GM12878 (cell line): Measurements from ENCODE around the gene MYDGF. TPM values are rescaled to one million over a fixed set of nuclear protein-coding genes. Genes with fewer than 3 reads are reported as not detected.

ENCODE experiments used
- ATAC-seq: fragments of 200-7000 bp; cut with Tn5 transposase; 3 replicates; pipeline ENCODE4 v1.9.1; 2020; ENCODE audit warnings: mild to moderate bottlenecking, moderate library complexity
- BruUV-seq: library from RNA; stranded (reverse); fragments of 400-500 nt; replicated peaks from 2 replicates; lab custom pipeline; 2021; lab: Mats Ljungman, UMichigan
- CTCF ChIA-PET: fragments of 300-600 bp; sonication (Branson Sonifier 250); formaldehyde crosslinking; extraction: SDS; loops from one replicate; lab custom pipeline; 2021; ENCODE audit warnings: inconsistent platforms; lab: Yijun Ruan, JAX
- POLR2A ChIA-PET: fragments of 350-600 bp; formaldehyde crosslinking; extraction: SDS; loops from one replicate; lab custom pipeline; 2021; ENCODE audit warnings: inconsistent platforms; lab: Charles Lee
- RAD21 ChIA-PET: fragments of 300-600 bp; sonication (Branson Sonifier 250); formaldehyde crosslinking; loops from one replicate; lab custom pipeline; 2023; ENCODE audit warnings: antibody characterized with exemption; ENCODE audit not compliant: unreplicated experiment; lab: Charles Lee
- SMC1A ChIA-PET: fragments of 300-600 bp; sonication (Branson Sonifier 250); formaldehyde crosslinking; loops from one replicate; lab custom pipeline; 2023; ENCODE audit not compliant: unreplicated experiment, uncharacterized antibody; lab: Charles Lee
- DNase-seq: peaks from one replicate; pipeline ENCODE4 v3.0.0-alpha.2; 2011; ENCODE audit warnings: low read depth, low spot score
- FAIRE-seq: peaks from 3 replicates; lab custom pipeline; 2011; peaks lifted over from hg19 to GRCh38; lab: Jason Lieb, UNC
- H2AFZ ChIP-seq: 2 replicates; pipeline ENCODE4 v1.6.0; 2011; ENCODE audit warnings: low read depth, low read length, control low read depth; ENCODE audit not compliant: control insufficient read depth
- H3K27ac ChIP-seq: 2 replicates; pipeline ENCODE4 v1.5.1; 2011; ENCODE audit warnings: control low read depth; ENCODE audit not compliant: control insufficient read depth, insufficient read depth
- H3K27me3 ChIP-seq, 2 experiments: replicated peaks in 1 of 2; 2 replicates each; pipeline versions ENCODE4 v1.6.0 to v1.6.1; 2011; ENCODE audit warnings: low read length in 1 of 2; ENCODE audit not compliant: control insufficient read depth in 2 of 2, insufficient read depth in 2 of 2
- H3K36me3 ChIP-seq, 2 experiments: 2 replicates each; pipeline ENCODE4 v1.5.1; 2011; ENCODE audit warnings: low read length in 1 of 2; ENCODE audit not compliant: control insufficient read depth in 2 of 2, insufficient read depth in 2 of 2
- H3K4me1 ChIP-seq: 2 replicates; pipeline ENCODE4 v1.6.1; 2011; ENCODE audit warnings: mild to moderate bottlenecking, low read length, moderate library complexity, mixed read lengths; ENCODE audit not compliant: control insufficient read depth, insufficient read depth
- H3K4me2 ChIP-seq: 2 replicates; pipeline ENCODE4 v1.6.0; 2011; ENCODE audit warnings: control low read depth; ENCODE audit not compliant: control insufficient read depth, insufficient read depth
- H3K4me3 ChIP-seq: fragments of 200-600 bp; sonication (generic); 2 replicates; pipeline ENCODE4 v1.5.1; 2016
- H3K79me2 ChIP-seq: 2 replicates; pipeline ENCODE4 v1.6.0; 2011; ENCODE audit warnings: low read length; ENCODE audit not compliant: control insufficient read depth, insufficient read depth
- H3K9ac ChIP-seq: 2 replicates; pipeline ENCODE4 v1.8.0; 2011; ENCODE audit warnings: low read length, control low read depth, mixed read lengths; ENCODE audit not compliant: control insufficient read depth, insufficient read depth
- H3K9me3 ChIP-seq: replicated peaks from 3 replicates; pipeline ENCODE4 v1.5.1; 2011; ENCODE audit warnings: mild to moderate bottlenecking, low read length; ENCODE audit not compliant: control insufficient read depth, insufficient read depth
- H4K20me1 ChIP-seq: 2 replicates; pipeline ENCODE4 v1.6.0; 2011; ENCODE audit not compliant: control insufficient read depth, insufficient read depth
- ATF7 ChIP-seq: fragments of 450-650 bp; IDR thresholded peaks from 2 replicates; pipeline ENCODE4 v1.6.1; 2016; ENCODE audit warnings: low read depth, mild to moderate bottlenecking
- BMI1 ChIP-seq: fragments of 450-650 bp; IDR thresholded peaks from 2 replicates; pipeline ENCODE4 v1.6.1; 2016; ENCODE audit warnings: mild to moderate bottlenecking, moderate library complexity, borderline replicate concordance
- CHD4 ChIP-seq: fragments of 200-600 bp; sonication (generic); IDR thresholded peaks from 2 replicates; pipeline ENCODE4 v1.6.1; 2016; ENCODE audit warnings: mild to moderate bottlenecking
- FOXM1 ChIP-seq: IDR thresholded peaks from 2 replicates; pipeline ENCODE4 v1.6.1; 2012; ENCODE audit warnings: low read depth, mild to moderate bottlenecking, inconsistent platforms, low read length, moderate library complexity
- MEF2B ChIP-seq: fragments of 450-650 bp; IDR thresholded peaks from 2 replicates; pipeline ENCODE4 v1.6.1; 2018; ENCODE audit warnings: mild to moderate bottlenecking, moderate library complexity; ENCODE audit not compliant: partially characterized antibody, poor library complexity, severe bottlenecking
- MYB ChIP-seq: fragments of 150-350 bp; IDR thresholded peaks from 2 replicates; pipeline ENCODE4 v1.6.1; 2014; ENCODE audit warnings: mild to moderate bottlenecking, low read depth, low read length, borderline replicate concordance
- NFIC ChIP-seq: IDR thresholded peaks from 2 replicates; pipeline ENCODE4 v1.6.1; 2012; ENCODE audit warnings: low read depth, mild to moderate bottlenecking, inconsistent platforms, low read length, moderate library complexity
- NFYA ChIP-seq: IDR thresholded peaks from 2 replicates; pipeline ENCODE4 v1.6.1; 2011; ENCODE audit warnings: low read depth, mild to moderate bottlenecking, low read length, improper control_type of control experiment, borderline replicate concordance
- SP1 ChIP-seq: IDR thresholded peaks from one replicate; pipeline ENCODE4 v1.6.1; 2011; ENCODE audit warnings: low read depth, low read length
- STAT1 ChIP-seq: fragments of 450-650 bp; conservative IDR thresholded peaks from 2 replicates; pipeline ENCODE4 v1.6.1; 2014; ENCODE audit warnings: antibody characterized with exemption, mild to moderate bottlenecking
- STAT3 ChIP-seq: IDR thresholded peaks from 2 replicates; pipeline ENCODE4 v1.6.1; 2011; ENCODE audit warnings: low read depth, low read length, improper control_type of control experiment
- WGBS: methylation state at CpG from one replicate; pipeline ENCODE4 v1.1.6; 2016; ENCODE audit warnings: low lambda C conversion rate; ENCODE audit not compliant: insufficient replicate concordance, insufficient coverage; ENCODE audit errors: missing lambda C conversion rate; 5-methylcytosine and 5-hydroxymethylcytosine counted together
- in situ Hi-C: fragments of 300-500 bp; cut with MboI; formaldehyde crosslinking; loops from 9 replicates; pipeline ENCODE4 v1.14.3; 2018; ENCODE audit warnings: mixed read lengths
- intact Hi-C: fragments of 100-400 bp; cut with micrococcal nuclease; formaldehyde crosslinking; loops from one replicate; pipeline ENCODE4 v1.14.2; 2022; ENCODE audit not compliant: unreplicated experiment
- polyA plus RNA-seq, 11 experiments: library from polyadenylated mRNA; depleted of rRNA in 4 of 11; unstranded in 6 of 11; stranded (reverse) in 5 of 11; fragments of >200 nt; fragmentation: Nextera tagmentation in 4 of 11; fragmentation: Illumina TruSeq in 1 of 11; extraction: Ambion mirVana in 4 of 11; extraction: Trizol in 1 of 11; gene quantifications; 1 replicate in 1 of 11; 2 replicates in 10 of 11; pipeline versions ENCODE4 v1.2.1 to v1.2.3, GENCODE V29; 2011 to 2016; ENCODE audit warnings: inconsistent platforms in 2 of 11, missing spikeins in 2 of 11, low read depth in 1 of 11
- total RNA-seq, 4 experiments: library from RNA; depleted of rRNA in 3 of 4; stranded (reverse); fragments of >200 nt in 3 of 4; fragmentation: Illumina TruSeq in 1 of 4; extraction: Trizol in 1 of 4; gene quantifications; 2 replicates each; pipeline versions ENCODE4 v1.2.1 to v1.2.3, GENCODE V29; 2013 to 2021
- TF ChIP-seq, protein P1 (sequence below): IDR thresholded peaks from 2 replicates; pipeline ENCODE4 v1.6.1; 2011; ENCODE audit warnings: low read depth, low read length, improper control_type of control experiment, borderline replicate concordance
- TF ChIP-seq, protein P2 (sequence below): IDR thresholded peaks from 2 replicates; pipeline ENCODE4 v1.6.1; 2012; ENCODE audit warnings: low read depth, low read length, improper control_type of control experiment

MYDGF gene
- total and polyA plus RNA-seq, 10 of the 15 experiments (the other 5 are each of a cell fraction or from before 2014, with no cell fraction given): 2.3 to 196 (median 57.5) TPM

DNA sequence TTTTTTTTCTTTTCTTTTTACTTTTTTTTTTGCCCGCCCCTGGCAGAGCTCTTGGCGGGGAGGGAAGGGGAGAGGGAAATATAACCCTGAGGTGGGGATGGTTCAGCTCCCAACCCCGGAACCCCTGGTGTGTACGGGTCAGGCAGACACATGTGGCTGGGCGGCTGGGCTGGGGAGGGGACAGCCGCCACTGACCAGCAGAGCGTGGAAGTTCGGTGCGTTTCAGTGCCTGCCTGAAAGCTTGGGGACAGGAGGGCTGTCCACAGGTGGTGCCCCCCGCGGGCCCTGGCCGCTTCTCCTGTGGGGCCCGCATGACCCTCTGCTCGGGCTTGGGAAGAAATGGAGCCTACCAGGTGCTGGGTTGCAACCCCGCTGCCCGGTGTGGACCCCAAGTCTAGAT lies 5.2 kb upstream of the MYDGF start:
- intact Hi-C loops (no loop called here), in situ Hi-C loops (no loop called here)
- H3K4me3 ChIP-seq: no peak overlapping the region
- H3K9me3 ChIP-seq: no peaks in the 10 kb centered on the region
- POLR2A ChIA-PET: no interaction called here
- no peak overlapping the region for H2AFZ ChIP-seq
- CTCF ChIA-PET: no interaction called here
- ATAC-seq (no peak), DNase-seq (no peak), FAIRE-seq (no peak)
- WGBS: 98% methylated on average over 14 of the region's 16 CpGs
- no peaks in the 10 kb centered on the region for H3K79me2 ChIP-seq
- peaks cover 0 to 6% of the 10 kb centered on the region in 2 experiments; a peak in 3 of 4 replicates for H3K36me3 ChIP-seq
- RAD21 ChIA-PET: no interaction called here
- no peak overlapping the region for H3K9ac ChIP-seq
- no peaks in the 10 kb centered on the region for H3K4me1 ChIP-seq
- H3K4me2 ChIP-seq: no peak overlapping the region
- no peaks in the 10 kb centered on the region for H4K20me1 ChIP-seq
- no peaks in the 10 kb centered on the region for H3K27me3 ChIP-seq
- TF ChIP-seq, protein P1, sequence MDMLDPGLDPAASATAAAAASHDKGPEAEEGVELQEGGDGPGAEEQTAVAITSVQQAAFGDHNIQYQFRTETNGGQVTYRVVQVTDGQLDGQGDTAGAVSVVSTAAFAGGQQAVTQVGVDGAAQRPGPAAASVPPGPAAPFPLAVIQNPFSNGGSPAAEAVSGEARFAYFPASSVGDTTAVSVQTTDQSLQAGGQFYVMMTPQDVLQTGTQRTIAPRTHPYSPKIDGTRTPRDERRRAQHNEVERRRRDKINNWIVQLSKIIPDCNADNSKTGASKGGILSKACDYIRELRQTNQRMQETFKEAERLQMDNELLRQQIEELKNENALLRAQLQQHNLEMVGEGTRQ: no peak
- no peak for TF ChIP-seq CHD4
- TF ChIP-seq MYB: no peak
- no peak for TF ChIP-seq STAT3
- no peak for TF ChIP-seq STAT1
- TF ChIP-seq FOXM1: no peak
- no peak for TF ChIP-seq BMI1
- TF ChIP-seq SP1: no peak
- TF ChIP-seq NFIC: no peak
- TF ChIP-seq NFYA: no peak
- no peak for TF ChIP-seq MEF2B
- TF ChIP-seq, protein P2, sequence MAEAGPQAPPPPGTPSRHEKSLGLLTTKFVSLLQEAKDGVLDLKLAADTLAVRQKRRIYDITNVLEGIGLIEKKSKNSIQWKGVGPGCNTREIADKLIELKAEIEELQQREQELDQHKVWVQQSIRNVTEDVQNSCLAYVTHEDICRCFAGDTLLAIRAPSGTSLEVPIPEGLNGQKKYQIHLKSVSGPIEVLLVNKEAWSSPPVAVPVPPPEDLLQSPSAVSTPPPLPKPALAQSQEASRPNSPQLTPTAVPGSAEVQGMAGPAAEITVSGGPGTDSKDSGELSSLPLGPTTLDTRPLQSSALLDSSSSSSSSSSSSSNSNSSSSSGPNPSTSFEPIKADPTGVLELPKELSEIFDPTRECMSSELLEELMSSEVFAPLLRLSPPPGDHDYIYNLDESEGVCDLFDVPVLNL: no peak
- no peak for TF ChIP-seq ATF7
- BruUV-seq: TSS peak; percentile 94
- no peak overlapping the region for H3K27ac ChIP-seq
- SMC1A ChIA-PET: no interaction called here
